ENCODE measurements around the gene TNFAIP6. TPM values are rescaled to one million over a fixed set of nuclear protein-coding genes. Genes with fewer than 3 reads are reported as not detected.

TNFAIP6 gene
- total and polyA plus RNA-seq, 2 of the 8 experiments (the other 6 are each of a cell fraction or from before 2014, with no cell fraction given), result 1.1 to 2.0 TPM

DNA sequence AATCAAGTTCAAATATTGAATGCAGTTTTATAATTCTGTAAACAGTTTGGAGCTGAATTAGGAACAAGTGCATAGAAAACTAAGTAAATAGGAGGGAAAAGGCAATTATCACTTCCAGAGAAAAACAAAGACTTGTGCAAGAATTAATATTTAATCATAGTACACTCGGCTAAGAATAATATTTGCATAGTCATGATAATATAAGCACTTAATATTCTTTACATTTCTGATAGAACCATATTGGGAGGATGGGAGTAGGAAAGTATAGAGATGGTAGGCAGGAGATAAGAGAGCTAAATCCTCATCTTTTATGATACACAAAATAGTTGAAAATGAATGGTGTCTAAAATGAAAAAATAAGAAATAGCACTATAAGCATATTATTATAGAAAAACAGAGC, 27.4 kb upstream of the TNFAIP6 start:
- ChIA-PET POLR2A (ENCODE audit: partially characterized antibody) (no interaction called here), CTCF (ENCODE audit: partially characterized antibody) (interaction anchor here (0.6 kb wide), 2 partner anchors 201 to 1493 kb away, joined by 4 read pairs; no protein-coding TSS in a partner anchor)
- WGBS, 2 experiments (ENCODE audit: extremely low coverage in 1 of 2, insufficient coverage in 1 of 2, insufficient read length in 1 of 2, insufficient replicate concordance in 2 of 2, low coverage in 1 of 2, low lambda C conversion rate in 2 of 2, missing lambda C conversion rate in 1 of 2), result 81% methylated on average over 1 of the region's 1 CpG; no CpG with 5 or more reads in 1 of the 2 experiments
- Histone ChIP-seq H3K36me3 (ENCODE audit: control insufficient read depth in 2 of 4, insufficient read depth in 4 of 4, low read length in 3 of 4) (no peaks in the 10 kb centered on the region), H2AFZ (ENCODE audit: low read length) (no peak overlapping the region), H3K4me2 (ENCODE audit: insufficient read depth in 1 of 2, low read depth in 2 of 2, low read length in 2 of 2) (no peak overlapping the region), H3K4ac (replicated peaks; ENCODE audit: insufficient read length, low read depth, low read length) (no peak overlapping the region), H4K8ac (ENCODE audit: extremely low read depth, insufficient read depth, low read length) (no peak overlapping the region), H3K23ac (ENCODE audit: insufficient read length) (no peak overlapping the region), H2AK5ac (ENCODE audit: low read depth, low read length) (no peak overlapping the region), H2BK120ac (replicated peaks; ENCODE audit: low read depth, low read length) (no peak overlapping the region), H4K91ac (replicated peaks; ENCODE audit: insufficient read length, low read length) (no peak overlapping the region), H4K5ac (ENCODE audit: insufficient read length, low read depth, low read length) (no peak overlapping the region), H3K27ac (ENCODE audit: low read depth, low read length) (no peak overlapping the region), H3K4me3 (ENCODE audit: extremely low read depth in 1 of 4, insufficient read depth in 2 of 4, low read depth in 3 of 4, low read length in 4 of 4) (no peak overlapping the region), H4K20me1 (replicated peaks in 1 of 2; ENCODE audit: control insufficient read depth in 1 of 2, insufficient read depth in 2 of 2, low read length in 2 of 2) (no peaks in the 10 kb centered on the region), H3K4me1 (replicated peaks in 1 of 4; ENCODE audit: control insufficient read depth in 3 of 4, insufficient read depth in 4 of 4, low read length in 3 of 4) (peaks cover 0 to 8% (median 1%) of the 10 kb centered on the region in 4 experiments; a peak in 3 of 7 replicates), H2BK5ac (ENCODE audit: low read depth, low read length) (no peak overlapping the region), H3K9ac (replicated peaks in 1 of 4; ENCODE audit: extremely low read depth in 1 of 4, low read depth in 3 of 4, low read length in 3 of 4) (no peak overlapping the region), H2BK20ac (ENCODE audit: low read length) (no peak overlapping the region), H3K23me2 (ENCODE audit: low read depth, low read length) (no peaks in the 10 kb centered on the region), H3K79me2 (ENCODE audit: control insufficient read depth in 1 of 2, insufficient read depth in 2 of 2, low read length in 2 of 2) (no peaks in the 10 kb centered on the region), H2BK12ac (ENCODE audit: low read depth, low read length) (no peak overlapping the region), H3K14ac (ENCODE audit: insufficient read length) (no peak overlapping the region), H3K79me1 (ENCODE audit: low read depth, low read length) (no peaks in the 10 kb centered on the region), H3K27me3 (replicated peaks in 1 of 4; ENCODE audit: control insufficient read depth in 3 of 4, extremely low read depth in 1 of 4, insufficient read depth in 3 of 4, low read length in 3 of 4) (no peaks in the 10 kb centered on the region), H3K56ac (replicated peaks; ENCODE audit: insufficient read length, low read depth, low read length) (no peak overlapping the region), H2BK15ac (ENCODE audit: low read length) (no peak overlapping the region), H3K9me3 (ENCODE audit: insufficient read depth in 2 of 2, low read depth in 1 of 2, low read length in 1 of 2) (no peaks in the 10 kb centered on the region), H3K18ac (ENCODE audit: extremely low read depth, low read length) (no peak overlapping the region)
- TF ChIP-seq RAD21 (IDR thresholded peaks at IDR 0.05 in 1 of 2, conservative IDR thresholded peaks at IDR 0.05 in 1 of 2; ENCODE audit: low read depth in 2 of 2, low read length in 2 of 2), result no peak
- no peak for TF ChIP-seq KDM4A (IDR thresholded peaks at IDR 0.05; ENCODE audit: low read depth, low read length, severe bottlenecking)
- no peak for TF ChIP-seq POU5F1 (IDR thresholded peaks at IDR 0.05; ENCODE audit: low read depth, low read length)
- no peak for TF ChIP-seq CEBPB (IDR thresholded peaks at IDR 0.05; ENCODE audit: low read depth, low read length)
- TF ChIP-seq YY1 (IDR thresholded peaks at IDR 0.05; ENCODE audit: low read depth, low read length), result no peak
- TF ChIP-seq NRF1 (IDR thresholded peaks at IDR 0.05; ENCODE audit: low read depth, low read length), result no peak
- no peak for TF ChIP-seq NANOG (IDR thresholded peaks at IDR 0.05; ENCODE audit: insufficient read depth, low read depth, low read length, poor library complexity, severe bottlenecking)
- TF ChIP-seq EP300 (IDR thresholded peaks at IDR 0.05; ENCODE audit: borderline replicate concordance in 1 of 2, low read depth in 2 of 2, low read length in 2 of 2), result no peak
- FAIRE-seq (no peak), DNase-seq (ENCODE audit: low read depth in 1 of 2, low spot score in 2 of 2) (no peak)

Measured in H1 (cell line).